Left forelimb (tissue), 1 donor: ENCODE measurements around the gene GTF2H4.
"Not testable (repeated sequence)": the region's sequence is repeated elsewhere in the genome, so short reads cannot be mapped to it uniquely, and the experiment has no call there.

Experiments used
- DNase-seq: peaks from one replicate; pipeline ENCODE4 v3.0.0-alpha.2; 2018; ENCODE audit warnings: low spot score

Gene GTF2H4

GRCh38 chr6:30907758-30908591 is at the start of gene GTF2H4:
Gene GTF2H4, plus strand, starts transcription at chr6:30908207.
- DNase-seq, result peak; percentile 95

- DNase-seq, result not testable (repeated sequence)
Measured at GRCh38 chr6:30859726-30860125, 48.3 kb upstream of the GTF2H4 start.

GRCh38 chr6:30861257-30862048 is 46.6 kb upstream of the GTF2H4 start:
- no peak for DNase-seq

- DNase-seq, result no peak
Measured at GRCh38 chr6:30862156-30862875, 45.7 kb upstream of the GTF2H4 start.

GRCh38 chr6:30864325-30864724 is 43.7 kb upstream of the GTF2H4 start:
- no peak for DNase-seq

GRCh38 chr6:30869241-30869749 is 38.7 kb upstream of the GTF2H4 start:
- not testable (repeated sequence) for DNase-seq

GRCh38 chr6:30870546-30870945 is 37.5 kb upstream of the GTF2H4 start:
- no peak for DNase-seq

- DNase-seq, result no peak
Measured at GRCh38 chr6:30871592-30872183, 36.3 kb upstream of the GTF2H4 start.

- no peak for DNase-seq
Measured at GRCh38 chr6:30873137-30873640, 34.8 kb upstream of the GTF2H4 start.

GRCh38 chr6:30873795-30874194 is 34.2 kb upstream of the GTF2H4 start:
- not testable (repeated sequence) for DNase-seq

- no peak for DNase-seq
Measured at GRCh38 chr6:30875244-30876038, 32.6 kb upstream of the GTF2H4 start.

GRCh38 chr6:30876039-30876730 is 31.8 kb upstream of the GTF2H4 start:
- DNase-seq, result no peak

- peak; percentile 90 for DNase-seq
Measured at GRCh38 chr6:30877419-30878262, 30.4 kb upstream of the GTF2H4 start.

GRCh38 chr6:30879684-30880427 is 28.2 kb upstream of the GTF2H4 start:
- DNase-seq, result no peak

- DNase-seq, result no peak
Measured at GRCh38 chr6:30880698-30881252, 27.2 kb upstream of the GTF2H4 start.

GRCh38 chr6:30881392-30882203 is 26.4 kb upstream of the GTF2H4 start:
- no peak for DNase-seq

- no peak for DNase-seq
Measured at GRCh38 chr6:30882204-30882758, 25.7 kb upstream of the GTF2H4 start.
